Astrocyte of the cerebellum (primary cell): ENCODE results near the gene RNF112.

Experiments
- DNase-seq: peaks from one replicate; pipeline ENCODE4 v3.0.0-alpha.2; 2011; ENCODE audit warnings: low read depth
- H3K4me3 ChIP-seq: 2 replicates; pipeline ENCODE4 v1.5.1; 2011; ENCODE audit warnings: mild to moderate bottlenecking, low read depth, low read length, moderate library complexity
- CTCF ChIP-seq: IDR thresholded peaks from 2 replicates; pipeline ENCODE4 v1.5.1; 2012; ENCODE audit warnings: low read length, low read depth, moderate library complexity, mild to moderate bottlenecking; ENCODE audit errors: missing control alignments
- in situ Hi-C: cut with HindIII; loops from 2 replicates; pipeline ENCODE4 v1.10.0; 2017; ENCODE audit warnings: low sequenced_read_pairs

The RNF112 gene

GRCh38 chr17:19418251-19418992, 7.4 kb downstream of the RNF112 start:
- TF ChIP-seq CTCF, result peak; percentile 17
- no peak overlapping the region for H3K4me3 ChIP-seq
- peak; percentile 65 for DNase-seq
- in situ Hi-C loops, result no loop called here

GRCh38 chr17:19421219-19421618, 10.2 kb downstream of the RNF112 start:
- no peak for DNase-seq
- H3K4me3 ChIP-seq, result no peak overlapping the region
- in situ Hi-C loops, result no loop called here
- TF ChIP-seq CTCF, result no peak

- no peak overlapping the region for H3K4me3 ChIP-seq
- no peak for TF ChIP-seq CTCF
- in situ Hi-C loops, result no loop called here
- DNase-seq, result no peak
Observed at GRCh38 chr17:19421926-19422325, 10.9 kb downstream of the RNF112 start.

- no peak overlapping the region for H3K4me3 ChIP-seq
- TF ChIP-seq CTCF, result no peak
- DNase-seq, result no peak
- in situ Hi-C loops, result no loop called here
Observed at GRCh38 chr17:19424934-19425868, 14.2 kb downstream of the RNF112 start.

GRCh38 chr17:19426631-19427030, 15.6 kb downstream of the RNF112 start:
- TF ChIP-seq CTCF, result no peak
- in situ Hi-C loops, result no loop called here
- H3K4me3 ChIP-seq, result no peak overlapping the region
- no peak for DNase-seq

- in situ Hi-C loops, result loop anchor here (5.0 kb wide), 1 partner anchor 69 kb away; the partner anchor contains the start of gene B9D1
- no peak overlapping the region for H3K4me3 ChIP-seq
- DNase-seq, result no peak
- TF ChIP-seq CTCF, result no peak
Observed at GRCh38 chr17:19431691-19432090, 20.7 kb downstream of the RNF112 start.
